SK-N-SH (cell line): ENCODE results near the gene TMEM266. TPM values are rescaled to one million over a fixed set of nuclear protein-coding genes. Genes with fewer than 3 reads are reported as not detected.

Experiments
- CTCF ChIA-PET: fragments of 300-600, 350-600 bp; formaldehyde crosslinking; extraction: SDS; loops from one replicate; lab custom pipeline; 2021; lab: Yijun Ruan, JAX
- POLR2A ChIA-PET: fragments of 350-600 bp; sonication (Branson Sonifier 250); formaldehyde crosslinking; extraction: SDS; loops from one replicate; lab custom pipeline; 2020; ENCODE audit warnings: antibody characterized with exemption, inconsistent platforms; lab: Yijun Ruan, JAX
- DNase-seq: peaks from one replicate; pipeline ENCODE4 v3.0.0; 2012
- H2AFZ ChIP-seq: fragments of 200-600 bp; sonication (generic); 2 replicates; pipeline ENCODE4 v1.8.1; 2016; ENCODE audit warnings: antibody characterized with exemption, mild to moderate bottlenecking, low read depth
- H3F3A ChIP-seq: fragments of 200-600 bp; sonication (generic); replicated peaks from 2 replicates; pipeline ENCODE3; 2016; ENCODE audit warnings: antibody characterized with exemption, mild to moderate bottlenecking; ENCODE audit not compliant: insufficient read depth
- H3K27ac ChIP-seq, 2 experiments: fragments of 200-500 bp in 1 of 2; fragments of 200-600 bp in 1 of 2; sonication (Bioruptor generic) in 1 of 2; sonication (generic), shearing (Covaris generic) in 1 of 2; 2 replicates each; pipeline versions ENCODE4 v1.5.1 to v1.6.1; 2014 to 2016; ENCODE audit warnings: low read depth in 2 of 2, inconsistent platforms in 1 of 2, low read length in 1 of 2, mild to moderate bottlenecking in 1 of 2, mixed read lengths in 1 of 2
- H3K27me3 ChIP-seq: fragments of 200-600 bp; sonication (generic), shearing (Covaris generic); 2 replicates; pipeline ENCODE4 v1.6.1; 2016; ENCODE audit warnings: mixed run types; ENCODE audit not compliant: insufficient read depth
- H3K36me3 ChIP-seq, 2 experiments: fragments of 200-500 bp in 1 of 2; fragments of 200-600 bp in 1 of 2; sonication (Bioruptor generic) in 1 of 2; sonication (generic) in 1 of 2; replicated peaks in 1 of 2; 2 replicates each; pipeline versions ENCODE3 to v1.5.1; 2014 to 2016; ENCODE audit warnings: low read length in 1 of 2, mild to moderate bottlenecking in 1 of 2; ENCODE audit not compliant: insufficient read depth in 2 of 2, control insufficient read depth in 1 of 2
- H3K4me1 ChIP-seq, 2 experiments: fragments of 200-500 bp in 1 of 2; fragments of 200-600 bp in 1 of 2; sonication (Bioruptor generic) in 1 of 2; sonication (generic), shearing (Covaris generic) in 1 of 2; 2 replicates each; pipeline versions ENCODE4 v1.5.1 to v1.6.1; 2014 to 2016; ENCODE audit warnings: low read depth in 1 of 2, low read length in 1 of 2, mixed run types in 1 of 2; ENCODE audit not compliant: insufficient read depth in 2 of 2, control insufficient read depth in 1 of 2
- H3K4me2 ChIP-seq: fragments of 200-600 bp; sonication (generic), shearing (Covaris generic); 2 replicates; pipeline ENCODE4 v1.6.1; 2017; ENCODE audit warnings: mixed run types
- H3K4me3 ChIP-seq, 2 experiments: fragments of 200-500 bp in 1 of 2; fragments of 200-600 bp in 1 of 2; sonication (Bioruptor generic) in 1 of 2; sonication (generic), shearing (Covaris generic) in 1 of 2; 2 replicates each; pipeline versions ENCODE4 v1.5.1 to v1.8.1; 2014 to 2016; ENCODE audit warnings: low read depth in 2 of 2, inconsistent platforms in 1 of 2, low read length in 1 of 2, mild to moderate bottlenecking in 1 of 2, mixed read lengths in 1 of 2, moderate library complexity in 1 of 2
- H3K79me2 ChIP-seq: fragments of 200-600 bp; sonication (generic); 2 replicates; pipeline ENCODE4 v1.8.1; 2017; ENCODE audit warnings: mild to moderate bottlenecking; ENCODE audit not compliant: insufficient read depth
- H3K9ac ChIP-seq: fragments of 200-600 bp; sonication (generic); 2 replicates; pipeline ENCODE4 v1.6.1; 2017; ENCODE audit warnings: mixed run types
- H3K9me2 ChIP-seq: fragments of 200-600 bp; sonication (generic); 2 replicates; pipeline ENCODE4 v1.6.1; 2017; ENCODE audit warnings: mixed run types
- H3K9me3 ChIP-seq: fragments of 200-600 bp; sonication (generic); 2 replicates; pipeline ENCODE4 v1.6.1; 2017; ENCODE audit warnings: mixed run types, mild to moderate bottlenecking, moderate library complexity
- H4K20me1 ChIP-seq: fragments of 200-600 bp; sonication (generic); 2 replicates; pipeline ENCODE4 v1.6.1; 2017; ENCODE audit warnings: mild to moderate bottlenecking, mixed run types; ENCODE audit not compliant: insufficient read depth
- CHD2 ChIP-seq: fragments of 150-350 bp; IDR thresholded peaks from 2 replicates; pipeline ENCODE4 v1.6.1; 2018; ENCODE audit warnings: low read length; ENCODE audit not compliant: partially characterized antibody
- ELF1 ChIP-seq: IDR thresholded peaks from 2 replicates; pipeline ENCODE4 v1.4.0; 2012
- EP300 ChIP-seq, 2 experiments: IDR thresholded peaks; 2 replicates each; pipeline versions ENCODE4 v1.4.0 to v1.6.1; 2012; ENCODE audit warnings: borderline replicate concordance in 1 of 2, low read depth in 1 of 2, low read length in 1 of 2
- FOXM1 ChIP-seq: IDR thresholded peaks from 2 replicates; pipeline ENCODE4 v1.4.0; 2012; ENCODE audit warnings: low read depth, mild to moderate bottlenecking
- GATA2 ChIP-seq: sonication (generic); formaldehyde crosslinking; IDR thresholded peaks from 2 replicates; pipeline ENCODE4 v1.5.0; 2020; ENCODE audit warnings: mild to moderate bottlenecking, missing genetic modification reagents
- MXI1 ChIP-seq: IDR thresholded peaks from 2 replicates; pipeline ENCODE4 v1.6.1; 2012; ENCODE audit warnings: mild to moderate bottlenecking, low read depth, low read length, improper control_type of control experiment
- NRF1 ChIP-seq: IDR thresholded peaks from 2 replicates; pipeline ENCODE4 v1.6.1; 2012; ENCODE audit warnings: low read depth, mild to moderate bottlenecking, low read length
- RAD21 ChIP-seq: IDR thresholded peaks from 2 replicates; pipeline ENCODE4 v1.6.1; 2012; ENCODE audit warnings: mild to moderate bottlenecking, low read length
- RCOR1 ChIP-seq: fragments of 150-350 bp; IDR thresholded peaks from 2 replicates; pipeline ENCODE4 v1.6.1; 2017; ENCODE audit warnings: antibody characterized with exemption, low read length
- RFX5 ChIP-seq: IDR thresholded peaks from 2 replicates; pipeline ENCODE4 v1.6.1; 2012; ENCODE audit warnings: mild to moderate bottlenecking, improper control_type of control experiment, low read length
- RXRA ChIP-seq: IDR thresholded peaks from 2 replicates; pipeline ENCODE4 v1.4.0; 2012; ENCODE audit warnings: low read depth, mild to moderate bottlenecking, borderline replicate concordance
- SIN3A ChIP-seq: IDR thresholded peaks from 2 replicates; pipeline ENCODE4 v1.6.1; 2012; ENCODE audit warnings: low read depth, mild to moderate bottlenecking, low read length, moderate library complexity, borderline replicate concordance
- SMC3 ChIP-seq: IDR thresholded peaks from 2 replicates; pipeline ENCODE4 v1.6.1; 2012; ENCODE audit warnings: low read depth, low read length, improper control_type of control experiment
- TEAD4 ChIP-seq: IDR thresholded peaks from 2 replicates; pipeline ENCODE4 v1.4.0; 2012; ENCODE audit warnings: mild to moderate bottlenecking, borderline replicate concordance; ENCODE audit not compliant: insufficient read depth
- YY1 ChIP-seq: IDR thresholded peaks from 2 replicates; pipeline ENCODE4 v1.4.0; 2012; ENCODE audit warnings: low read depth, mild to moderate bottlenecking
- WGBS: methylation state at CpG from one replicate; pipeline ENCODE4 v1.1.6; 2017; ENCODE audit warnings: low lambda C conversion rate; 5-methylcytosine and 5-hydroxymethylcytosine counted together
- polyA plus RNA-seq, 3 experiments: library from polyadenylated mRNA; depleted of rRNA; stranded (reverse); fragments of >200 nt; gene quantifications; 2 replicates each; pipeline ENCODE4 v1.2.3, GENCODE V29; 2012
- TF ChIP-seq, protein P1 (sequence below): fragments of 150-350 bp; IDR thresholded peaks from 2 replicates; pipeline ENCODE4 v1.6.1; 2017; ENCODE audit warnings: antibody characterized with exemption, low read length, low read depth, borderline replicate concordance
- TF ChIP-seq, protein P2 (sequence below): IDR thresholded peaks from 2 replicates; pipeline ENCODE4 v1.4.0; 2012; ENCODE audit warnings: low read depth, borderline replicate concordance
- TF ChIP-seq, protein P3 (sequence below): fragments of 200-600 bp; sonication (generic); IDR thresholded peaks from 2 replicates; pipeline ENCODE4 v1.6.1; 2017; ENCODE audit warnings: antibody characterized with exemption, mild to moderate bottlenecking, moderate library complexity

Gene TMEM266
- polyA plus RNA-seq, 1 of the 3 experiments (the other 2 are of a cell fraction) = 0.07 TPM

DNA sequence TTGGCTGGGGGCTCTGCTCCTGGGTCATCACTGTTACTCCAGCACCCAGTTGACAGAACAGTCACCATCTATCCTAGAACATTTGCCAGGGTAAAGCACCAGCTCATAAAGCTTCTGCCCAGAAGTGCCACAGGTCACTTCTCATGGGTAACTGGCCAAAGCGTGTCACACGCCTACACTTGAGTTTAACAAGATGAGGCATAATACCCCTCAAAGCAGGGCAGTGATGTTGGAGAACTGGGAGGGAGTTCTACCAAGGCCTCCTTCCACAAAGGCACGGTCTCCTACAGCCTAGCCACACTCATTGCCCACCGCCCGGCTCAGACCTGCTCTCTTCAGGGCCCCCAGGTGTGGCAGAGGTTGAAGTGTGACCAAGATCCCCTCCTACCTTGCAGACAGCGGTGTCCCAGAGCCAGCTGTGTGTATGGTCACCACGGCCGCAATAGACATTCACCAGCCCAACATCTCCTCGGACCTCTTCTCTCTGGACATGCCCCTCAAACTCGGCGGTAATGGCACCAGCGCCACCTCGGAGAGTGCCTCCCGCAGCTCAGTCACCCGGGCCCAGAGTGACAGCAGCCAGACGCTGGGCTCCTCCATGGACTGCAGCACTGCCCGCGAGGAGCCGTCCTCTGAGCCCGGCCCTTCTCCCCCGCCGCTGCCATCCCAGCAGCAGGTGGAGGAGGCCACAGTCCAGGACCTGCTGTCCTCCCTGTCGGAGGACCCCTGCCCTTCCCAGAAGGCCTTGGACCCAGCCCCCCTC, 143.7 kb downstream of the TMEM266 start:
- no peaks in the 10 kb centered on the region for H3K27me3 ChIP-seq
- H3K79me2 ChIP-seq = no peaks in the 10 kb centered on the region
- H3K9ac ChIP-seq = no peak overlapping the region
- H3K36me3 ChIP-seq = no peaks in the 10 kb centered on the region
- H2AFZ ChIP-seq = no peak overlapping the region
- H3K27ac ChIP-seq = no peak overlapping the region
- no peaks in the 10 kb centered on the region for H3K9me3 ChIP-seq
- POLR2A ChIA-PET = no interaction called here
- peaks cover 3% of the 10 kb centered on the region for H3F3A ChIP-seq
- no peaks in the 10 kb centered on the region for H3K9me2 ChIP-seq
- no peak overlapping the region for H3K4me3 ChIP-seq
- no peak for DNase-seq
- TF ChIP-seq, protein P1, sequence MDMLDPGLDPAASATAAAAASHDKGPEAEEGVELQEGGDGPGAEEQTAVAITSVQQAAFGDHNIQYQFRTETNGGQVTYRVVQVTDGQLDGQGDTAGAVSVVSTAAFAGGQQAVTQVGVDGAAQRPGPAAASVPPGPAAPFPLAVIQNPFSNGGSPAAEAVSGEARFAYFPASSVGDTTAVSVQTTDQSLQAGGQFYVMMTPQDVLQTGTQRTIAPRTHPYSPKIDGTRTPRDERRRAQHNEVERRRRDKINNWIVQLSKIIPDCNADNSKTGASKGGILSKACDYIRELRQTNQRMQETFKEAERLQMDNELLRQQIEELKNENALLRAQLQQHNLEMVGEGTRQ = no peak
- TF ChIP-seq TEAD4 (no peak), GATA2 (CRISPR knock-in tag) (no peak), CHD2 (no peak), FOXM1 (no peak), NRF1 (no peak), RCOR1 (no peak), RAD21 (no peak), MXI1 (no peak), SIN3A (no peak), EP300 (IDR thresholded peaks at IDR 0.05; ENCODE audit: borderline replicate concordance in 1 of 2, low read depth in 1 of 2, low read length in 1 of 2) (no peak)
- TF ChIP-seq, all 33 proteins: peak for 0
- no peaks in the 10 kb centered on the region for H4K20me1 ChIP-seq
- H3K4me1 ChIP-seq = peaks cover 10 to 22% of the 10 kb centered on the region in 2 experiments; a peak in 3 of 4 replicates
- H3K4me2 ChIP-seq = no peak overlapping the region
- CTCF ChIA-PET = interaction anchor here (4.3 kb wide), 1 partner anchor 13 kb away, joined by 22 read pairs; no protein-coding TSS in a partner anchor
- 96% methylated on average over 14 of the region's 23 CpGs for WGBS

DNA sequence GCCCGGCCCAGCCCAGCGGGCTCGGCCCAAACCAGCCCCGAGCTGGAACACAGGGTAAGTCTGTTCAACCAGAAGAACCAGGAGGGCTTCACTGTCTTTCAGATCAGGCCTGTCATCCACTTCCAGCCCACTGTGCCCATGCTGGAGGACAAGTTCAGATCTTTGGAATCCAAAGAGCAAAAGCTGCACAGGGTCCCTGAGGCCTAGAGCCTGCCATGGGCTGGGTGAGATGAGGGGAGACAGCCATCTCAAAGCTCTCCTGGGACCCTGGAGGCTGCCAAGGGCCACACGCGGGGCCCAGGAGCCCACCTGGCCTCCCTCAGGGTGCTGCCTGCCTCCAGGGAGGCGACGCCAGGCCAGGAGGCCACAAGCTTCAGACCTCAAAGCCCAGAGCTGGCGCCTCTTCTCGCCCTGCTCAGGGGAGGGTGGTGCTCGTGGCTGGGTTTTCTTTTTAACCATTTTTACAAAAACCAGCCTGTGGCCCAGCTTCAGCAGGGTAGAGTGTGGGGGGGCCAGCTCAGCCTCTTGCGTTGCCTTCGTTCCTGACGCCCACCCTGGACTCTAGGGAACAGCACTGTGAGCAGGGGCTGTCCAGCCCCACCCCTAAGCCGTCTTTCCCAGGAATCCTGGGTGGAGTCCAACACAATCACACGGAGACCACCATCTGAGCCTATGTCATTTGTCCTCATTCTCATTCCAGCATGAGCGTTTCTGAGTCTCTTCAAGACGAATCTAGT, 144.5 kb downstream of the TMEM266 start:
- Histone ChIP-seq H3F3A (peaks cover 1% of the 10 kb centered on the region), H3K36me3 (peaks cover 0 to 2% of the 10 kb centered on the region in 2 experiments), H3K79me2 (no peaks in the 10 kb centered on the region), H3K4me2 (no peak overlapping the region), H2AFZ (no peak overlapping the region), H3K9me2 (no peaks in the 10 kb centered on the region), H3K27me3 (no peaks in the 10 kb centered on the region), H4K20me1 (no peaks in the 10 kb centered on the region), H3K9me3 (no peaks in the 10 kb centered on the region), H3K27ac (no peak overlapping the region), H3K4me1 (peaks cover 2 to 16% of the 10 kb centered on the region in 2 experiments; a peak in 2 of 4 replicates), H3K4me3 (no peak overlapping the region), H3K9ac (no peak overlapping the region)
- ChIA-PET POLR2A (no interaction called here), CTCF (interaction anchor here (0.9 to 4.3 kb wide), 2 partner anchors 14 to 53 kb away, joined by 3 to 22 read pairs; no protein-coding TSS in a partner anchor)
- DNase-seq = no peak
- WGBS = 95% methylated on average over 7 of the region's 18 CpGs
- TF ChIP-seq NRF1 (no peak), YY1 (no peak), MXI1 (no peak), GATA2 (CRISPR knock-in tag) (no peak), RCOR1 (no peak), SMC3 (no peak), RFX5 (no peak), RXRA (no peak), ELF1 (no peak)
- TF ChIP-seq, protein P2, sequence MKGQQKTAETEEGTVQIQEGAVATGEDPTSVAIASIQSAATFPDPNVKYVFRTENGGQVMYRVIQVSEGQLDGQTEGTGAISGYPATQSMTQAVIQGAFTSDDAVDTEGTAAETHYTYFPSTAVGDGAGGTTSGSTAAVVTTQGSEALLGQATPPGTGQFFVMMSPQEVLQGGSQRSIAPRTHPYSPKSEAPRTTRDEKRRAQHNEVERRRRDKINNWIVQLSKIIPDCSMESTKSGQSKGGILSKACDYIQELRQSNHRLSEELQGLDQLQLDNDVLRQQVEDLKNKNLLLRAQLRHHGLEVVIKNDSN = no peak
- TF ChIP-seq, protein P3, sequence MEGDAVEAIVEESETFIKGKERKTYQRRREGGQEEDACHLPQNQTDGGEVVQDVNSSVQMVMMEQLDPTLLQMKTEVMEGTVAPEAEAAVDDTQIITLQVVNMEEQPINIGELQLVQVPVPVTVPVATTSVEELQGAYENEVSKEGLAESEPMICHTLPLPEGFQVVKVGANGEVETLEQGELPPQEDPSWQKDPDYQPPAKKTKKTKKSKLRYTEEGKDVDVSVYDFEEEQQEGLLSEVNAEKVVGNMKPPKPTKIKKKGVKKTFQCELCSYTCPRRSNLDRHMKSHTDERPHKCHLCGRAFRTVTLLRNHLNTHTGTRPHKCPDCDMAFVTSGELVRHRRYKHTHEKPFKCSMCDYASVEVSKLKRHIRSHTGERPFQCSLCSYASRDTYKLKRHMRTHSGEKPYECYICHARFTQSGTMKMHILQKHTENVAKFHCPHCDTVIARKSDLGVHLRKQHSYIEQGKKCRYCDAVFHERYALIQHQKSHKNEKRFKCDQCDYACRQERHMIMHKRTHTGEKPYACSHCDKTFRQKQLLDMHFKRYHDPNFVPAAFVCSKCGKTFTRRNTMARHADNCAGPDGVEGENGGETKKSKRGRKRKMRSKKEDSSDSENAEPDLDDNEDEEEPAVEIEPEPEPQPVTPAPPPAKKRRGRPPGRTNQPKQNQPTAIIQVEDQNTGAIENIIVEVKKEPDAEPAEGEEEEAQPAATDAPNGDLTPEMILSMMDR = no peak
